ENCODE results near the gene PTX4. TPM values are rescaled to one million over a fixed set of nuclear protein-coding genes. Genes with fewer than 3 reads are reported as not detected.
A peak's percentile ranks its signal among the peaks of the same experiment; 100 is the strongest.

PTX4 gene
- total RNA-seq, 1 donor from 2014 or later = not detected

DNA sequence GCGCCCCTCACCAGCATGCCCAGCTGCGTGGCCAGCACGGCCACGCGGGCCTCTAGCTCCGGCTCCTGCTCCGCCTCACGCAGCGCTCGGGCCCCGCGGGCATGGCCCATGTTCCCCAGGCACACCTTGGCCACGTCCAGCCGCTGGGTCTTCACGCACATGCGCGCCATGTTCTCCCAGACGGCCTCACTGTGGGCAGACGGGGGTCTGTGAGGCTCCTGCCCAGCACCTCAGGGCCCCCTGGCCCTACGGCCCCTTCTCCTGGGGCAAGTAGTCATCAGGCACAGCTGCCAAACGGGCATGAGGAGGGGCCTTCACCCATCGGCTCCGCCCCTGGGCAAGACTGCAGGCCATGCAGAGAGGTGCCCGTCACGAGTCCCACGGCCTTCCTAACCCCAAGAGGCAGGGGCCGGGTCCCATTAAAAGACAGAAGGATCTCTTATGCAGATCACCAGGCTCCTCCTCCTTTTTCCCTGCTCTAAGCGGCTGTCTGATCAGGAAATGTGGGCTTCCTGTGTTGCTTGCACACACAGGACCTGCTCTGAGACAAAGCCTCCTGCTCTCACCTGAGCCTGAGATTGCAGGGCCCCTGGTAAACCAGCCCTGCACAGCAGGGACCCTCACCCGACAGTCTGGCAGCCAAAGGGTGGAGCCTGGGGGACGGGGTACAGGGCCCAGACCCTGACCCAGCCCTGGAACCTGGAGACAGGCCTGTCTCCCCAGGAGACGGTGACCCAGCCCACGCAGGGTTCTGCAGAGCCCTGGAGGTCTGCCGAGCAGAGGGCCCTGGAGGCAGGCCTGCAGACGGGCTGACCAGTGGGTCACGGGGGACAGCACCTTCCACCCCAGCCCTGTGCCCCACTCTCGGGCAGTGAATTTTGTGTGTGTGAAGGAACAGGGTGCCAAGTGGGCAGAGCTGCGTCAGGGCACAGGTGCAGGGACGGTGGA is 38.1 kb upstream of the PTX4 start:
- no peak overlapping the region for H3K4me3 ChIP-seq
- no peak for TF ChIP-seq CTCF (IDR thresholded peaks at IDR 0.05; ENCODE audit: borderline replicate concordance)
- peak overlapping the region; percentile 98 for H3K27ac ChIP-seq (replicated peaks)
- peaks cover 5% of the 10 kb centered on the region for H3K36me3 ChIP-seq
- no peaks in the 10 kb centered on the region for H3K27me3 ChIP-seq (ENCODE audit: low read depth)
- H3K4me1 ChIP-seq = peaks cover 52% of the 10 kb centered on the region
- no peak for DNase-seq
- intact Hi-C loops (cut with micrococcal nuclease) = no loop called here
- no peaks in the 10 kb centered on the region for H3K9me3 ChIP-seq (replicated peaks)

DNA sequence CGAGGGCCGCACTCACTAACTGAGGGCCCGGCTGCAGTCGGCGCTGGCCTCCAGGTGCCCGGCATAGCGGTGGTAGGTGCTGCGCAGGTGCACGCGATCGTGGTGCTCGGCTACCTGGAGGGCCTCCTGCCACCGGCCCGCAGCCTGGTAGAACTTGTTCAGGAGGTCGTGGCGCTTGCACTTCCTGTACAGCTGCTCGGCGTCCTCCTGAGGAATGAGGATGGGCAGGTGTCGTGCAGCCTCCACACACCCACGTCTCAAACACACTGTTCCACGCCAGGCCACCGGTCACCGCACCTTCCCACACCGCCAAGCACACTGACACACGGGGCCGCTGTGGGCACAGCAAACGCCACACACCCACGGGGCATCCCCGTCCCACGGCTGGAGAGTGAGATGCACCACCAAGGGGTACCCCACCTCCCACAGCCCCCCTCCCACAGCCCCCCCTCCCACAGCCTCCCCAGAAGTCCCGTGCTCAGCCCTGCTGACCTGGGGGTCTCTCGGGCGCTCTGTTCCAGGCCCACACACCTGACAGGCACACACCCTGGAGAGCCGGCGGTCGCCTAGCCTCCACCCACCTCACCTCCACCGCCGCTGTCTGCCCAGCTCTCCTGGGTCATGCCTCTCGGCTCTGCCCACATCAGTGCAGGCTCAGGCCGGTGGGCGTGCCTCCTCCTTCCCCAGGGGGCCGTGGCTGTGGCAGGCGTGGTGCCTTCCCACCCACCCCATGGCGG is 37.3 kb upstream of the PTX4 start:
- intact Hi-C loops (cut with micrococcal nuclease) = no loop called here
- no peak for TF ChIP-seq CTCF (IDR thresholded peaks at IDR 0.05; ENCODE audit: borderline replicate concordance)
- no peak overlapping the region for H3K27ac ChIP-seq (replicated peaks)
- H3K36me3 ChIP-seq = peaks cover 5% of the 10 kb centered on the region
- no peaks in the 10 kb centered on the region for H3K27me3 ChIP-seq (ENCODE audit: low read depth)
- H3K4me3 ChIP-seq = no peak overlapping the region
- H3K9me3 ChIP-seq (replicated peaks) = no peaks in the 10 kb centered on the region
- no peak for DNase-seq
- H3K4me1 ChIP-seq = peaks cover 44% of the 10 kb centered on the region

- no peaks in the 10 kb centered on the region for H3K27me3 ChIP-seq (ENCODE audit: low read depth)
- no peaks in the 10 kb centered on the region for H3K9me3 ChIP-seq (replicated peaks)
- no peak for DNase-seq
- H3K36me3 ChIP-seq = peaks cover 21% of the 10 kb centered on the region
- no peak overlapping the region for H3K4me3 ChIP-seq
- H3K27ac ChIP-seq (replicated peaks) = no peak overlapping the region
- TF ChIP-seq CTCF (IDR thresholded peaks at IDR 0.05; ENCODE audit: borderline replicate concordance) = no peak
- intact Hi-C loops (cut with micrococcal nuclease) = no loop called here
- peaks cover 27% of the 10 kb centered on the region for H3K4me1 ChIP-seq
Measured at GRCh38 chr16:1524366-1524765, 35.6 kb upstream of the PTX4 start.

GRCh38 chr16:1523581-1524245 is 35.0 kb upstream of the PTX4 start:
- DNase-seq = no peak
- Histone ChIP-seq H3K4me3 (no peak overlapping the region), H3K27me3 (ENCODE audit: low read depth) (no peaks in the 10 kb centered on the region), H3K9me3 (replicated peaks) (no peaks in the 10 kb centered on the region), H3K4me1 (peaks cover 21% of the 10 kb centered on the region), H3K27ac (replicated peaks) (no peak overlapping the region), H3K36me3 (peaks cover 22% of the 10 kb centered on the region)
- intact Hi-C loops (cut with micrococcal nuclease) = no loop called here
- no peak for TF ChIP-seq CTCF (IDR thresholded peaks at IDR 0.05; ENCODE audit: borderline replicate concordance)

GRCh38 chr16:1520461-1520860 is 31.7 kb upstream of the PTX4 start:
- Histone ChIP-seq H3K36me3 (peaks cover 22% of the 10 kb centered on the region), H3K9me3 (replicated peaks) (no peaks in the 10 kb centered on the region), H3K27ac (replicated peaks) (no peak overlapping the region), H3K4me3 (no peak overlapping the region), H3K4me1 (no peaks in the 10 kb centered on the region), H3K27me3 (ENCODE audit: low read depth) (no peaks in the 10 kb centered on the region)
- no peak for DNase-seq
- intact Hi-C loops (cut with micrococcal nuclease) = no loop called here
- TF ChIP-seq CTCF (IDR thresholded peaks at IDR 0.05; ENCODE audit: borderline replicate concordance) = no peak

All from left ventricle myocardium inferior (tissue), 1 donor.